GM12878 (cell line): ENCODE data around the gene UBP1. TPM values are rescaled to one million over a fixed set of nuclear protein-coding genes. Genes with fewer than 3 reads are reported as not detected.

ENCODE experiments used
- ATAC-seq: fragments of 200-7000 bp; cut with Tn5 transposase; 3 replicates; pipeline ENCODE4 v1.9.1; 2020; ENCODE audit warnings: mild to moderate bottlenecking, moderate library complexity
- BruUV-seq: library from RNA; stranded (reverse); fragments of 400-500 nt; replicated peaks from 2 replicates; lab custom pipeline; 2021; lab: Mats Ljungman, UMichigan
- CTCF ChIA-PET: fragments of 300-600 bp; sonication (Branson Sonifier 250); formaldehyde crosslinking; extraction: SDS; loops from one replicate; lab custom pipeline; 2021; ENCODE audit warnings: inconsistent platforms; lab: Yijun Ruan, JAX
- POLR2A ChIA-PET: fragments of 350-600 bp; formaldehyde crosslinking; extraction: SDS; loops from one replicate; lab custom pipeline; 2021; ENCODE audit warnings: inconsistent platforms; lab: Charles Lee
- RAD21 ChIA-PET: fragments of 300-600 bp; sonication (Branson Sonifier 250); formaldehyde crosslinking; loops from one replicate; lab custom pipeline; 2023; ENCODE audit warnings: antibody characterized with exemption; ENCODE audit not compliant: unreplicated experiment; lab: Charles Lee
- SMC1A ChIA-PET: fragments of 300-600 bp; sonication (Branson Sonifier 250); formaldehyde crosslinking; loops from one replicate; lab custom pipeline; 2023; ENCODE audit not compliant: unreplicated experiment, uncharacterized antibody; lab: Charles Lee
- DNase-seq: peaks from one replicate; pipeline ENCODE4 v3.0.0-alpha.2; 2011; ENCODE audit warnings: low read depth, low spot score
- FAIRE-seq: peaks from 3 replicates; lab custom pipeline; 2011; peaks lifted over from hg19 to GRCh38; lab: Jason Lieb, UNC
- H2AFZ ChIP-seq: 2 replicates; pipeline ENCODE4 v1.6.0; 2011; ENCODE audit warnings: low read depth, low read length, control low read depth; ENCODE audit not compliant: control insufficient read depth
- H3K27ac ChIP-seq: 2 replicates; pipeline ENCODE4 v1.5.1; 2011; ENCODE audit warnings: control low read depth; ENCODE audit not compliant: control insufficient read depth, insufficient read depth
- H3K27me3 ChIP-seq, 2 experiments: replicated peaks in 1 of 2; 2 replicates each; pipeline versions ENCODE4 v1.6.0 to v1.6.1; 2011; ENCODE audit warnings: low read length in 1 of 2; ENCODE audit not compliant: control insufficient read depth in 2 of 2, insufficient read depth in 2 of 2
- H3K36me3 ChIP-seq, 2 experiments: 2 replicates each; pipeline ENCODE4 v1.5.1; 2011; ENCODE audit warnings: low read length in 1 of 2; ENCODE audit not compliant: control insufficient read depth in 2 of 2, insufficient read depth in 2 of 2
- H3K4me1 ChIP-seq: 2 replicates; pipeline ENCODE4 v1.6.1; 2011; ENCODE audit warnings: mild to moderate bottlenecking, low read length, moderate library complexity, mixed read lengths; ENCODE audit not compliant: control insufficient read depth, insufficient read depth
- H3K4me2 ChIP-seq: 2 replicates; pipeline ENCODE4 v1.6.0; 2011; ENCODE audit warnings: control low read depth; ENCODE audit not compliant: control insufficient read depth, insufficient read depth
- H3K4me3 ChIP-seq: fragments of 200-600 bp; sonication (generic); 2 replicates; pipeline ENCODE4 v1.5.1; 2016
- H3K79me2 ChIP-seq: 2 replicates; pipeline ENCODE4 v1.6.0; 2011; ENCODE audit warnings: low read length; ENCODE audit not compliant: control insufficient read depth, insufficient read depth
- H3K9ac ChIP-seq: 2 replicates; pipeline ENCODE4 v1.8.0; 2011; ENCODE audit warnings: low read length, control low read depth, mixed read lengths; ENCODE audit not compliant: control insufficient read depth, insufficient read depth
- H3K9me3 ChIP-seq: replicated peaks from 3 replicates; pipeline ENCODE4 v1.5.1; 2011; ENCODE audit warnings: mild to moderate bottlenecking, low read length; ENCODE audit not compliant: control insufficient read depth, insufficient read depth
- H4K20me1 ChIP-seq: 2 replicates; pipeline ENCODE4 v1.6.0; 2011; ENCODE audit not compliant: control insufficient read depth, insufficient read depth
- ASH2L ChIP-seq: fragments of 300-600, 200-600 bp; sonication (generic); IDR thresholded peaks from 2 replicates; pipeline ENCODE4 v1.6.1; 2017; ENCODE audit warnings: low read depth, mild to moderate bottlenecking, borderline replicate concordance
- SMC3 ChIP-seq: IDR thresholded peaks from 2 replicates; pipeline ENCODE4 v1.6.1; 2011; ENCODE audit warnings: low read length, improper control_type of control experiment, borderline replicate concordance
- WRNIP1 ChIP-seq: IDR thresholded peaks from 2 replicates; pipeline ENCODE4 v1.6.1; 2011; ENCODE audit warnings: low read depth, low read length, improper control_type of control experiment, borderline replicate concordance
- YY1 ChIP-seq: IDR thresholded peaks from 2 replicates; pipeline ENCODE4 v1.6.1; 2011; ENCODE audit warnings: low read depth, mild to moderate bottlenecking, low read length
- whole genome bisulfite sequencing: methylation state at CpG from one replicate; pipeline ENCODE4 v1.1.6; 2016; ENCODE audit warnings: low lambda C conversion rate; ENCODE audit not compliant: insufficient replicate concordance, insufficient coverage; ENCODE audit errors: missing lambda C conversion rate; 5-methylcytosine and 5-hydroxymethylcytosine counted together
- in situ Hi-C: fragments of 300-500 bp; cut with MboI; formaldehyde crosslinking; loops from 9 replicates; pipeline ENCODE4 v1.14.3; 2018; ENCODE audit warnings: mixed read lengths
- intact Hi-C: fragments of 100-400 bp; cut with micrococcal nuclease; formaldehyde crosslinking; loops from one replicate; pipeline ENCODE4 v1.14.2; 2022; ENCODE audit not compliant: unreplicated experiment
- polyA plus RNA-seq, 11 experiments: library from polyadenylated mRNA; depleted of rRNA in 4 of 11; unstranded in 6 of 11; stranded (reverse) in 5 of 11; fragments of >200 nt; fragmentation: Nextera tagmentation in 4 of 11; fragmentation: Illumina TruSeq in 1 of 11; extraction: Ambion mirVana in 4 of 11; extraction: Trizol in 1 of 11; gene quantifications; 1 replicate in 1 of 11; 2 replicates in 10 of 11; pipeline versions ENCODE4 v1.2.1 to v1.2.3, GENCODE V29; 2011 to 2016; ENCODE audit warnings: inconsistent platforms in 2 of 11, missing spikeins in 2 of 11, low read depth in 1 of 11
- total RNA-seq, 4 experiments: library from RNA; depleted of rRNA in 3 of 4; stranded (reverse); fragments of >200 nt in 3 of 4; fragmentation: Illumina TruSeq in 1 of 4; extraction: Trizol in 1 of 4; gene quantifications; 2 replicates each; pipeline versions ENCODE4 v1.2.1 to v1.2.3, GENCODE V29; 2013 to 2021
- TF ChIP-seq, protein P1 (sequence below): fragments of 450-650 bp; conservative IDR thresholded peaks from 2 replicates; pipeline ENCODE4 v1.6.1; 2017; ENCODE audit warnings: mild to moderate bottlenecking, moderate library complexity
- TF ChIP-seq, protein P2 (sequence below): fragments of 450-650 bp; formaldehyde crosslinking; IDR thresholded peaks from 2 replicates; pipeline ENCODE4 v1.5.0; 2022; ENCODE audit warnings: mild to moderate bottlenecking, missing genetic modification characterization

UBP1 gene
- total and polyA plus RNA-seq, 10 of the 15 experiments (the other 5 are each of a cell fraction or from before 2014, with no cell fraction given), result 9.3 to 93.6 (median 52.4) TPM

DNA sequence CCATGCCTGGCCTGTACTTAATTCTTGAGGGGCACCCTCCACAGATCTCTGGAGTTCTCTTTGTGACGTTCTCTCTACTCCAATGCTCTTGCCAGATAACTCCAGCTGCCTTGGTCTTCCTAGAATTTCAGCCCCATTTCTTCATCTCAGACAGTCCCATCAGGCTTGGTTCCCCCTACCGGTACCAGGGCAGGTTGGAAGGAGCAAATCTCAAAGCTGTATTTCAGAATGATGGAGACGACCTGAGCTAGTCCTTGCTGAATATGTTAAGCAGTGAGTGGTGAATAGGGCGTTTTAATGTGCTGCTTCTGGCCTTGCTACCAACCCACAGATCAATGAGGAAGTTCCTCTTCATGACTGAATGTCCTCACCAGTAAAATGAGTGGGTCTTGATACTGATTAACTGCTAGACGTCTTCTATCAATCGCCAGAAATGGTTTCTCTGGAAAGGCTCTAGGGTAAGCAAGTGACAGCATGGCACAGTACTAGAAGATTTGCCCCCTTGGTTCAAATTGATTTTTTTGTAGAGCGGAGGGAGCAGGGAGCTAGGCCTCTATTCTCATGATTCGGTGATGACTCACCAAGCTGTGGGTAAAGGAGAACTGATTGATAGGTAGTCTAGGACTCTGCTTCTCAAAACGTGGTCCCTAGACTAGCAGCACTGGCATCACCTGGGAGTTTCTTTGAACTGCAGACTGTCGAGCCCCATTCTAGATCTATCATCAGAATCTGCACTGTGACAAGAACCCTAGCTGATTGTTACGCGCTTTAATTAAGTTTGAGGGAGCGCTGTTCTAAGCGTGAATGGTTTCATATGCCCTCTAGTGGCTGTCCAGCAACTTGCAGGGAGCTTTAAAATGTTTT is 67.8 kb downstream of the UBP1 start (continued):
- TF ChIP-seq WRNIP1, result no peak
- TF ChIP-seq, protein P1, sequence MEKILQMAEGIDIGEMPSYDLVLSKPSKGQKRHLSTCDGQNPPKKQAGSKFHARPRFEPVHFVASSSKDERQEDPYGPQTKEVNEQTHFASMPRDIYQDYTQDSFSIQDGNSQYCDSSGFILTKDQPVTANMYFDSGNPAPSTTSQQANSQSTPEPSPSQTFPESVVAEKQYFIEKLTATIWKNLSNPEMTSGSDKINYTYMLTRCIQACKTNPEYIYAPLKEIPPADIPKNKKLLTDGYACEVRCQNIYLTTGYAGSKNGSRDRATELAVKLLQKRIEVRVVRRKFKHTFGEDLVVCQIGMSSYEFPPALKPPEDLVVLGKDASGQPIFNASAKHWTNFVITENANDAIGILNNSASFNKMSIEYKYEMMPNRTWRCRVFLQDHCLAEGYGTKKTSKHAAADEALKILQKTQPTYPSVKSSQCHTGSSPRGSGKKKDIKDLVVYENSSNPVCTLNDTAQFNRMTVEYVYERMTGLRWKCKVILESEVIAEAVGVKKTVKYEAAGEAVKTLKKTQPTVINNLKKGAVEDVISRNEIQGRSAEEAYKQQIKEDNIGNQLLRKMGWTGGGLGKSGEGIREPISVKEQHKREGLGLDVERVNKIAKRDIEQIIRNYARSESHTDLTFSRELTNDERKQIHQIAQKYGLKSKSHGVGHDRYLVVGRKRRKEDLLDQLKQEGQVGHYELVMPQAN, result no peak
- no peak for TF ChIP-seq ASH2L
- TF ChIP-seq, all 136 proteins: peak for 6

DNA sequence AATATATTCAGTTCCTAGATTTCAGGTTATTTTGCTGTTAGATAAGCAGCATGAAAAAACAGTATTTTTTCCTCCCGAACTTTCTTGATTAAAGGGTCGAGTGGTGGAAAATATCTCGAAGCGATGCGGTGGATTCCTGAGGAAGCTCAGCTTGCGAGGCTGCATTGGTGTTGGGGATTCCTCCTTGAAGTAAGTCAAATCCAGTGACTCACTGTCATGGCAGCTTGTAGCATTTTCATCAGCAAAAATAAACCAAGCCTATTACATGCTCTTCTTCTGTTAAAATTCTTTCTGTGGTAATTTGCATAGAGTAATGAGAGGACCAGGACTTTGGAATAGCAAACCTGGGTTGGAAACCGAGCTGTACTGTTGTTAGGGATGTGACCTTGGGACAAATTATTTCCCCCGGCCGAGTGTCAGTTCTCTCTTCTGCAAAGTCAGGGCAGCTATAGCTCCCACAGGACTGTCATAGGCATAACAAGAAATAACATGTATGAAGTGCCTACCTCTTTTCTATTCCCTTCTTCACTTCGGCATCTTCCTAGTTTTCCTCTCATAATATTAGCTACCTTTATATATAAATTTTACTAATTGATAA is 75.6 kb downstream of the UBP1 start:
- Histone ChIP-seq H3K4me1 (no peaks in the 10 kb centered on the region), H4K20me1 (no peaks in the 10 kb centered on the region), H3K36me3 (no peaks in the 10 kb centered on the region), H3K4me3 (no peak overlapping the region), H3K9ac (no peak overlapping the region), H2AFZ (no peak overlapping the region), H3K27ac (no peak overlapping the region), H3K27me3 (no peaks in the 10 kb centered on the region), H3K4me2 (no peak overlapping the region), H3K9me3 (no peaks in the 10 kb centered on the region), H3K79me2 (no peaks in the 10 kb centered on the region)
- intact Hi-C loops (no loop called here), in situ Hi-C loops (no loop called here)
- ChIA-PET SMC1A (interaction anchor here (1.2 to 4.5 kb wide), 2 partner anchors 8 to 233 kb away, joined by 4 to 17 read pairs; no protein-coding TSS in a partner anchor), CTCF (interaction anchor here (0.9 to 2.4 kb wide), 3 partner anchors 8 to 418 kb away, joined by 3 to 16 read pairs (median 5); no protein-coding TSS in a partner anchor), POLR2A (no interaction called here), RAD21 (interaction anchor here (1.8 to 2.0 kb wide), 2 partner anchors 9 to 233 kb away, joined by 6 read pairs; no protein-coding TSS in a partner anchor)
- TF ChIP-seq SMC3 (no peak), YY1 (no peak)
- TF ChIP-seq, protein P2, sequence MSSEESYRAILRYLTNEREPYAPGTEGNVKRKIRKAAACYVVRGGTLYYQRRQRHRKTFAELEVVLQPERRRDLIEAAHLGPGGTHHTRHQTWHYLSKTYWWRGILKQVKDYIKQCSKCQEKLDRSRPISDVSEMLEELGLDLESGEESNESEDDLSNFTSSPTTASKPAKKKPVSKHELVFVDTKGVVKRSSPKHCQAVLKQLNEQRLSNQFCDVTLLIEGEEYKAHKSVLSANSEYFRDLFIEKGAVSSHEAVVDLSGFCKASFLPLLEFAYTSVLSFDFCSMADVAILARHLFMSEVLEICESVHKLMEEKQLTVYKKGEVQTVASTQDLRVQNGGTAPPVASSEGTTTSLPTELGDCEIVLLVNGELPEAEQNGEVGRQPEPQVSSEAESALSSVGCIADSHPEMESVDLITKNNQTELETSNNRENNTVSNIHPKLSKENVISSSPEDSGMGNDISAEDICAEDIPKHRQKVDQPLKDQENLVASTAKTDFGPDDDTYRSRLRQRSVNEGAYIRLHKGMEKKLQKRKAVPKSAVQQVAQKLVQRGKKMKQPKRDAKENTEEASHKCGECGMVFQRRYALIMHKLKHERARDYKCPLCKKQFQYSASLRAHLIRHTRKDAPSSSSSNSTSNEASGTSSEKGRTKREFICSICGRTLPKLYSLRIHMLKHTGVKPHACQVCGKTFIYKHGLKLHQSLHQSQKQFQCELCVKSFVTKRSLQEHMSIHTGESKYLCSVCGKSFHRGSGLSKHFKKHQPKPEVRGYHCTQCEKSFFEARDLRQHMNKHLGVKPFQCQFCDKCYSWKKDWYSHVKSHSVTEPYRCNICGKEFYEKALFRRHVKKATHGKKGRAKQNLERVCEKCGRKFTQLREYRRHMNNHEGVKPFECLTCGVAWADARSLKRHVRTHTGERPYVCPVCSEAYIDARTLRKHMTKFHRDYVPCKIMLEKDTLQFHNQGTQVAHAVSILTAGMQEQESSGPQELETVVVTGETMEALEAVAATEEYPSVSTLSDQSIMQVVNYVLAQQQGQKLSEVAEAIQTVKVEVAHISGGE, result no peak
- 57% methylated on average over 10 of the region's 10 CpGs for WGBS
- no peak for FAIRE-seq
- no TSS peak for BruUV-seq
- DNase-seq, result no peak
- no peak for ATAC-seq
